Activated CD4-positive, alpha-beta T cell treated with anti-CD3 and anti-CD28 coated beads, Interleukin-2, amount 50 U/mL, for 16 hours (primary cell): ENCODE data around the gene UBE2C.
"Not testable (repeated sequence)": the region's sequence is repeated elsewhere in the genome, so short reads cannot be mapped to it uniquely, and the experiment has no call there.

Experiments used
- DNase-seq: peaks from one replicate; pipeline ENCODE4 v3.0.0-alpha.2; 2020

The UBE2C gene

DNA sequence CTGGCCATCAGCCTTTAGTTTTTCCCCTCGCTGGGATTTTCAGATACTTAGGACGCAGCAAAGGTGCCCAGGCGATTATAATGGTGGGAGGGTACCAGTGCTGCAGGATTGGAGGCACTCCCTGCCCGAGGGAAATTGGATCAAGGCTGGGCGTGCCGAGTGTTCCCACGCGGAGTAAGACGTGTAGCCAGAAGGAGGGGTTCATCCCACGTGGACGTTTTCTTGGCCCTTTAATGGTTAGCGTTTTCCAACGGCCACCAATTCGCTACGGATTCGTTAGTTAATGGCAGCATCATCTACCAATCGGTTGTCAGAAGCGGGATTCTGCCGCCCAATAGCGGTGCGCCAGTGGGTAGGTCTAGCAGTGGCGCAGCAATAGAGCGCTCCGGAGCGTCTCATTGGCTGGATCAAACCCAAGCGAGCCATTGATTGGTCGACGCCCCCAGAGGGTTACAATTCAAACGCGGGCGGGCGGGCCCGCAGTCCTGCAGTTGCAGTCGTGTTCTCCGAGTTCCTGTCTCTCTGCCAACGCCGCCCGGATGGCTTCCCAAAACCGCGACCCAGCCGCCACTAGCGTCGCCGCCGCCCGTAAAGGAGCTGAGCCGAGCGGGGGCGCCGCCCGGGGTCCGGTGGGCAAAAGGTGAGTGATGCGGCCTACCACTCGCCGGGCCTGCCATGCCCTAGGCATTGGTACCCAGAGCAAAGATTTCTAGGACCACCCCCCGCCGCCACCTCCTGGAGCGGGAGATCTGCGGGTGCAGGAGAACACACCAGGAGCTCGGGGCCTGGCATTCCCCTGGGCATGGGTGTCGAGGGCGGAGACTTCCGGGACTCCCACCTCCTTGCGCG, at the start of gene UBE2C:
Gene UBE2C, plus strand, starts transcription at position 488 of the 849 bp plus-strand sequence. Its CDS starts 52 bp downstream, at position 540.
- peak; percentile 98 for DNase-seq

DNA sequence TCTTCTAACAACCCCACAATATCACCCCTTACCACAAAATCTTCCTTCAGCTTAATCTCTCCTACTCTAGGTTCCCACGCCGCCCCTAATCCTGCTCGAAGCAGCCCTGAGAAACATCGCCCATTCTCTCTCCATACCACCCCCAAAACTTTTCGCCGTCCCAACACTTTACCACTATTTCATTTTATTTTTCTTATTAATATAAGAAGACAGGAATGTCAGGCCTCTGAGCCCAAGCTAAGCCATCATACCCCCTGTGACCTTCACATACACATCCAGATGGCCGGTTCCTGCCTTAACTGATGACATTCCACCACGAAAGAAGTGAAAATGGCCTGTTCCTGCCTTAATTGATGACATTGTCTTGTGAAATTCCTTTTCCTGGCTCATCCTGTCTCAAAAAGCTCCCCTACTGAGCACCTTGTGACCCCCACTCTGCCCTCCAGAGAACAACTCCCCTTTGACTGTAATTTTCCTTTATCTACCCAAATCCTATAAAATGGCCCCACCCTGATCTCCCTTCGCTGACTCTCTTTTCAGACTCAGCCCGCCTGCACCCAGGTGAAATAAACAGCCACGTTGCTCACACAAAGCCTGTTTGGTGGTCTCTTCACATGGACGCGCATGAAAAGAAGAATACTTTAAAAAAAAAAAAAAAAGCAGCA, 47.7 kb upstream of the UBE2C start:
- DNase-seq = not testable (repeated sequence)

DNA sequence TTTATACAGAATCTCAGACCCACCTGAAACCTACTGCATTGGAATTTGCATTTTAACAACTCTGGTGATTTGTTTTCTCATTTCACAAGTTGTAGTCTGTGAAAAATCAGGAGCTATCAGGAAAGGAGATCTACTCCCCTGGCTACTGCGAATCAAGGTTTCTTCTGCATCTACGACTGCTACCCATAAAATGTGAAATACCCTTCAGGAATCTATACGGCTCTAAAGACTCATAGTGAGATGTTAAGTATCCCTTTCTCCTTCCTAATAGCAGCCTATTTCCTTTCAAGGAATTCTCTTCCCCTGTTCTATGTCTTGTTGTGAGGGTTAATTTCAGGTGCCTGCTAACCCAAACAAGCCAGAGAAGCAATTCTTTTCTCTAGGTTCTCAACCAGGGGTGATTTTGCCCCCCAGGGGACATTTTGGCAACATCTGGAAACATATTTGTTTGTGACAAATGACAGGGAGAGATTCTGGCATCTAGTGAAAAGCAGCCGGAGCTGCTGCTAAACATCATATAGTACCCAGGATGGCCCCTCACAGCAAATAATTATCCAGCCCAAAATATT, 47.1 kb upstream of the UBE2C start:
- DNase-seq = no peak

DNA sequence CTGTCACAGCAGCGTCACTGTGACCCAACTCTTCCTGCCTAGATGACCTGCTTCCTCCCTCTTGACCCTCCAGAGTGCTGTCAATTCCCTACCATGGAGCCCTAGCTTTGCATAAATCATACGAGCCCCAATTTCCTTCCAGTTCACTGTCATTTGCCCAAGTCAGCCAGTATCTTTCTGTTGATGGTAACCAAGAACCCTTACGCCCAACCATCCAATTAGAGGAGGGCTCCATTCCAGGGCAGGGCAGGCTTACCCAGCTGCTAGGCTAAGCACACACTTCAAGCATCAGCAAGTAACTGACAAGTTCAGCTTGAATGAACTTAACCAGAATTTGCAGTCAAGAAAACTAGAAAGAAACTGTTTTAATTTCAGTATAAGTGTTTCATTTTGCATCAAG, 46.5 kb upstream of the UBE2C start:
- DNase-seq = no peak

DNA sequence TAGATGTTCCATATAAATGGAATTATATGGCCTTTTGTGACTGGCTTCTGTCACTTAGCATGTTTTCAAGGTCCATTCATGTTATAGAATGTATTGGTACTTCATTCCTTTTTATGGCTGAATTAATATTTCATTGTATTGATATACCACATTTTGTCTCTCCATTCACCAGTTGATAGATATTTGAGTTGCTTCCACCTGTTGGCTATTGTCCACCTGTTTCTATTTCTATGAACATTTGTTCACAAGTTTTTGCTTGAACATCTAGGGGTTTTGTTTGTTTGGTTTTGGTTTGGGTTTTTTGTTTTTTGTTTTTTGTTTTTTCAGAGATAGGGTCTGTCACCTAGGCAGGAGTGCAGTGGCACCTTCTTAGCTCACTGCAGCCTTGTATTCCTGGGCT, 44.0 kb upstream of the UBE2C start:
- no peak for DNase-seq

DNA sequence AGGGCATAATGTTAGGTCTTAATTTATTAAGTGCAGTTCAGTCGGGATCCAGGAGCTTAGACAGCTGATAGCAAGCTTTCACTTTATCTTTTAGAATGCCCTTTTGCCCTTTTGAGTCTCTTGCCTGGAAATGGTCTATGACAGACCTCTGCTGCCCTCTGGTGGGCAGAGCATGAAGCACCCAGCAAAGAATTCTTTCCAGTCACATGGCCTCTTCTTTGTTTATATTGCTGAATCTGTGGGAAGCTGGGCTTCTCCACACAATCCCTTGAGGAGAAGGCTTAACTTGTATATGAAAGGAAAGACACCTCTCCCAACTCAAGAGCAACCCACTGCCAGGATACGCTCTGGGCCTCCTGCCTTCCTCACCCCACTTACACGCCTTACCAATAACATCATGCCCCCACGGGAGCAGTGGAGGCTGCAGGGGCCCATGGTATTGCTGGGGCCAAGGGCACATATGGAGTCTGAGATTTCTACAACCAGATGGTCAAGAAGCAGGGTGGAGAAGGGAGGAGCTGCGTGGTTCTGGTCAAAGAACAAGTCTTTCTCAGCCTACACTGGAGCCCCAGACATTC, 41.2 kb upstream of the UBE2C start:
- DNase-seq = peak; percentile 80

DNA sequence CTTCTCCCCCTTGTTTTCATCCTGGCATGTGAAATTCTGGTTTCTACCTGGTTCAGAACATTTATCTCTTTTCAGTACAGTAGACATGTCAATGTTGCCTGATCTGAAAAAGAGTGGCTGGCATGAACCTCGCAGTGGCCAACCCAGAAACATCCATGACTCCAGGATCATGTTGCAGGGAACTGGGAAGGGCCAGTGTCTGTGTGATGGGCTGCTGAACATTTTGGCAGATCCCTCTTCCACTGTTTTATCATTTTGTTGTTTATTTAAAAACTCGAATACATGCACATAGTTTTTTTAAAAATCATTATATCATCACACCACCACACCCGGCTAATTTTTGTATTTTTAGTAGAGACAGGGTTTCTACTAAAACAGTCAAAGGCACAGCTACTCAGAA, 39.8 kb upstream of the UBE2C start:
- DNase-seq = no peak

DNA sequence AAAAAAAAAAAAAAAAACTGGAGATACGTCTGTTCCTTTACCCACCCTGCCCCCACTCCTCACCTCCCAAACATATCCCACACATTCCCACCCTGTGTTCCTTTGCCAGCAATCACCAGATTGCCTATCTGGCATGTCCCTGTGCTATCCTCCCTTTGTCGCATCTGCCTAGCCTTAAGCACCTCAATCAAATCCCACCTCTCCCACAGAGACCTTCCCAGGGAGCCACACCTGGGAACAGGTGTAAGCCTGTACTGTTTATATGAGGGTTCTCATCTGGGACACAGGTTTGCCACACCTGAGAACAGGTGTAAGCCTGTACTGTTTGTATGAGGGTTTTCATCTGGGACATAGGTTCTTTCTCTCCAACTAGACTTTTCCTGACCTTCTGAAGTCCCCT, 37.5 kb upstream of the UBE2C start:
- no peak for DNase-seq

DNA sequence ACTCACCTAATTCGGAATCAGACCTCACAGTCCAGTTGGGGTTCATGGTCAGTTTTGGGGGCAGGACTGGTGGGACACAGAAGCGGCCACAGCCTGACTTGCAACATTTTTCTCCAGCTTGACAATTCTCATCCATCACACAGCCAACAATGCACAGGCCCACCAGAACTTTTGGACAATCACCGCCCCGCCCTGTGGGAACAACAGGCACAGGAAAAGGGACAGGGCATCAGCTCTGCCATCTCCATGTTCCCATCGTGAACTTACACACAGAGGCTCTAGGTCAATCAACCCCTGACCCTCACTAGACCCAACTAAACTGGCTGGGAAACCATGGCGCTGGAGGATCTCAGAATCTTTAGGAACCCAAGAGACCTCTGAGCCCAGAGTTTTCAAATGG, 37.0 kb upstream of the UBE2C start:
- no peak for DNase-seq

DNA sequence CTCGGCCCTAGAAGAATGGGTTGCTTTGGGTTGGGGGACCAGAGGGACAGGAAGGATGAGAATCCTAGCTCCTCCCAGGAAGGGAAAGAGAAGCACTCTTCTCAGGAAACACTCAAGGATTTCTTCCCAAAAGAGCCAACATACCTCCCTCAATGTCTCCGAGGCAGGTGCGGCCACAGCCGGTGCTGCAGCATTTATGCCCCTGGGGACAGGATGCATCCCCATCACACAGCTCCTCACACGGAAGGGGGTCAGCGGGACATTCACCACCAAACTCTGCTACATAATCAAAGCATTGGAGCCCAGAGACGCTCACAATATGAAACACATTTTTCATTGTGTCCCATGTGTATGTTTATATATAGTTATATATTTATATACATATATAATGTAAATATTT, 35.5 kb upstream of the UBE2C start:
- no peak for DNase-seq

DNA sequence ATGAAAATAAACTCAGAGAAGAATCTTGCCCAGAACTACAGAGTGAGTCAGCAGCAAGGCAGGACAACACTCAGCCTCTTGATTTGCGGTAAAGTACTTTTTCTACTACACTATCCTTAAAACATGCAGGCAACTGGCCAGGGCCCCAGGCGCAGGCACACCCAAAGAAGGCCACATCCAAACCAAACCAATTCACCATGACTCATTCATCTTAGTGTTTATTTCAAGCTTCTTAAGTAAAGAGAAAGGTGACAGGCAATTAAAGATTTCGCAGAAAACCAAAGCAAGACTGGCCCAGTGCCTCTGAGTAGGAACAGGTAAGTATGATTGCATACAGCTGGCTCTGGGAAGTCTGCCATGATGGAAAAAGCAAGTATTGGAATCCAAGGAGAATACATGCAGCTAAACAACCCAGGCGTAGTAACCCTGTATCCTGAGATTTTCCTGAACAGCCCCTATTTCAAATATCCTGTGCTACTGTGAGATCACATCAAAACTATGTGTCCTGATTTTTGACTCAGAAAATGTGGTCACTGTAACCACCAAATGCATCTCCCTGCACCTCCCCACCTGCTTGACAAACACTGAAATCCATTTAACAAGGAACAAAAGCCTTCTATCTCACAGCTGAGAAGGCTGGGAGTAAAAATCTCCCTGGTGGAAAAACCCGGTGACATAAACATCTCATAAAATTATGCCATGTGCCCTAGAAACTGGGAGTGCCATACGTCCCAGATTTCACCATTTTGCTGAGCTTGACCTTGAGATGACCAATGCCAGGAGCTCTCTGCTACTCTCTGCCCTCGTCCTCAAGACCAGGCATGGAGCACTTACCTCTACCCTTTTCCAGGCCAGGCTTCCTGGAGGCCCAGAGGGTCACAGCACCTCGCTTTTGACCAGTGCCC, 33.2 kb upstream of the UBE2C start:
- DNase-seq = no peak

DNA sequence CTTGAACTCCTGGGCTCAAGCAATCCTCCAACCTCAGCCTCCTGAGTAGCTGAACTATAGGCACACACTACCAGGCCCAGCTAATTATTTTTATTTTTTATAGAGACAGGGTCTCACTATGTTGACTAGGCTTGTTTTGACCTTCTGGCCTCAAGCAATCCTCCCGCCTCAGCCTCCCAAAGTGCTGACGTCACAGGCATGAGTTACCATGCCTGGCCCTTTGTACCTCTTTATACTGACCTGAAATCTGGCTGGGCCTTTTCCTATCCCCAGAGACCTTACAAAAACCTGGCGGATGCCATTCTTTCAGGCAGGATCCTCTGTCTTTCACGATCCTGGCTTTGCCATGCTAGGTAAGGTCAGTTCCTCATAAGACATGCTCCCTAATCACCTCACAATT, 32.3 kb upstream of the UBE2C start:
- DNase-seq = no peak

DNA sequence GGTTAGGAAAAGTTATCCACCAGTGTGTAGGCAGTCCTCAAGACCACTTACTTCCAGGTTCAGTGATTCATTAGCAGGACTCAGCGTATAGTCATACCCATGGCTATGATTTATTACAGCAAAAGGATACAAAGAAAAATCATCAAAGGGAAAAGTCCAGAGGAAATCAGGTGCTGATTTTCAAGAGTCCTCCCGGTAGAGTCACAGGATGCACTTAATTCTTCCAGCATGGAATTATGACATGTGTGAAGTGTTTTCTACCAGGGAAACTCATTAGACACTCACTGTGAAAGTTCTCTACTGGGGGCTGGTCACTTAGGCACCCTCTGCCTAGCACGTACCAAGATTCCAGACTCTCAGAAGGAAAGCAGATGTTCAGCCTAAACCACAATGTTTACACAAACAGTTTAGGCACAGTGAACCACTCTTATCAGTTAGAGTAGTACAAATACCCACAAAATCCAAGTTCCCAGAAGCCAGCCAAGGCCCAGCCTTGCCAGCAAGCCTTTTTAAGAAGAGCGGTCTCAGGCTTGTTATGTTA, 31.0 kb upstream of the UBE2C start:
- DNase-seq = no peak

DNA sequence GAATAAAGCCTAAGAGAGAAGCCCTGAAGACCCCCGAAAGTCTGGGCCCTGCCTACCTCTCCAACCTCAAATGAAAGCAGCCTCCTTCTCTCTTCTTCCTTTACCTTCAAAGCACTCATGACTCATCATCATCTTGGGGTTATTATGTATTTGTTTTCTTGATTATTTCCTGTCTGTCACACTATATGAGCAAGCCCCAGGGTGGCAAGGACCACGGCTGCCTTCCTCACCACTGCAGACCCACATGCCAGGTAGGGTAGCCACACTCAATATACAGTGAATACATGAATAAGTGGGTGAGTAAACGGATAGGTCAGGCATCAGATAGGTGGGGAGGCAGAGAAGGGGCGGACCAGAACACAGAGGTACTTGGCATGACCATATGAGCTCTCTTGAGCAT, 29.6 kb upstream of the UBE2C start:
- DNase-seq = no peak

DNA sequence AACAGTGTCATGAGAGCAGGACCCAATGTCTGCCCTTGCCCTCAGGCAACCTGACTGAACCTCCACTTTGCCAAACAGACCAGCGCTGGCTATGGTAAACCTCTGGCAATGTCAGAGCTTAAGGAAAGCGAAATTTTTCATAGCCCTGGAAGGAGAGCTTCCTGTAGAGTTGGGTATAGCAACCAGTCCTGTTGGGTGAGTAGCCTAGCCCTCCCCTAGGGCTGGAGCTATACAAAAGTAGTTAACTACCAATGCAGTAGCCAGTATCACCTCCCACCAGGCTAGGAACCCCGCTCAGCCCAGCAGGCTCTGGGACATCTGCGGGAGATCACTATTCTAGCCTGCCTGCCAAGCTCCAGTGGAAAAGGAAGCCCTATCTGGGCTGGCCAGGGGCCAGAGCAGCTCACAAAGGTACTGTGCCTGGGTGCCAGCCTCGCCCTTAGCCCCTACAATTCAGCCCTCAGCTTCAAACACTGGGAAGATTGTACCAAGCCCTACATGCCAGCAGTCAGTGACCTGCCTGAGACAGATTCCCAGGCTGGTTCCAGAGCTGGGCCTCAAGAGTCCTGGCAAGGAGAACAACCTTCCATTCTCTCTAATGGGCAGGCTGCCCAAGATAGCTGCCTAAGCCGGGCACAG, 28.7 kb upstream of the UBE2C start:
- DNase-seq = no peak

DNA sequence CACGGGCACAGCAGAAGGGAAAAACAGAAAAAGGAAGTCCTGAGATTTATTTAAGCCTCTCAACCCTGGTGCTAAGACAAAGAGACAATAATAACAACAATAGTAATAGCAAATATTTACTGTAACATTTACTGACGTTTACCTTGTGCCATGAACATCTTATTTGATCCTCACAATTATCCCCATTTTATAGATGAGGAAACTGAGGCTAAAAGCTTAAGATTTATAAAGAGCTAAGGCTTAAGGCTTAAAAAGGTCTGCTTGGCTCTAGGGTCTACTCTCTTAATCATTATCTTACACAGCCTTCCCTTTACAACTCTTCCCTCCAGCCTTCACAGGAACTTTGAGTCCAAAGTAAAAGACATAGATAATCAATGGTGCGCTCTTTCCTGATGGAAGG, 24.1 kb upstream of the UBE2C start:
- DNase-seq = no peak

DNA sequence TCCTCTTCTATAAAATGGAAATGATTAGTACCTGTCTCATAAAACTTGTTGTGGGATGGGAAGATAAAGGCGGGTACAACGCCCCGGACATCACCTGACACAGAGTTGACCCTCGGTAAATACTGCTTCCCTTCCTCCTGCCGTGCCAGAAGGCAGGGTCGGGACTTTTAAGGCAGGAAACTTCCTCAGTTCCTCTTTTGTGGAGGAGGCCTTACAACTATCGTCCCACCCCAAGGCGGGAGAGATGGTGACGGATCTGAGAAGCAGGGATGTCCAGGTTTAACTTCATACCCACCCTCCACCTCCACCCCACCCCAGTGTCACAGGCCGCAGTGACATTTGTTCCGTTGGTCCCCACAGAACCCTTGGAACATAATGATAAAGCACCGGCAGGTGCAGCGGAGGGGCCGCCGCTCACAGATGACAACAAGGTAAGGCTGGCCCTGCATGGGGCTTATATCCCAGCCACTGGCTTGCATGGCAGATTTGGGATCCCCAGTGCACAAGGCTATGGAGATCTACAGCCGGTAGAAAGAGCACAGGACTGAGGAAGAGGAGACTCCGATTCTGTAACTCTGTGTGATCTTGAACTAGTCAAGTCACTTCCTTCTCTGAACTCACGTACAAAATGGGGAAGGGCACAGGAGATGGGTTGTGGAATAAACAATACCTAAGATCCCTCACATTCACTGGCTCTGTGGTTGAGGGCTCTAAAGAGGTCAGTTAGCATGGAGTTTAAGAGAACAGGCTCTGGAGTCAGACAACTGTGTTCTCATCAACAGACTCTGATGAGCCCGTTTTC, 19.9 kb upstream of the UBE2C start:
- DNase-seq = no peak

DNA sequence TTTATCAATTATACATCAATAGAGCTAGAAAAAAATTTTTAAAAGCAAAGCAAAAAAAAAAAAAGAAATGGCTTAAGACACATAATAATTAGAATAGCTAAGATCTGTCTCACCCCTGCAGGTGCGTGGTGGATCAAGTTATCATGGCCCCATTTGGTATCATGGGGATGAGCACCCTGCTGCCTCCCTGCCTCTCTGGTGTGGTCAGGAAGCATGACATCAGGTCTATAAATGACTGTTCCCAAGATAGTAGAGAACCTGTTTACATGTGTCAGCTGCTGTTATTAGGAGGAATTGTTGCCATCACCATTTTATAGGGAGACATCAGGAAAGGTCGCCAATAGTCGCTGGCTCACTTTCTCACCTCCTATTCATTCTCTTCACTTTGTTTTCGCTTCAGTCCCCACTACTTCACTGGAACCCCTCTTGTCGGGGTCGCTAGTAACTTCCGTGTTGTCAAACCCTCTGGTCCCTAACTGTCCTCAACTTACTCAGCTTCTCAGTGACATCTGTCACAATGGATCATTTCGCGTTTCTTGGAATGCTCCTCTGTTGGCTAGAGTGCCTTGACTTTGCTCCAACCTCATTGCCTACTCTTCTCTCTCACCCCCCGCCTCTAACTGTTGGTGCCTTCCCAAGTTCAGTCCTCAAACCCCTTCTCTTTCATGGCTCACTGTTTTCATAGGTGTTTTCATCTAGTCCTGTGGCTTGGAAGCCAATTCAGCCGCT, 15.9 kb upstream of the UBE2C start:
- peak; percentile 33 for DNase-seq

DNA sequence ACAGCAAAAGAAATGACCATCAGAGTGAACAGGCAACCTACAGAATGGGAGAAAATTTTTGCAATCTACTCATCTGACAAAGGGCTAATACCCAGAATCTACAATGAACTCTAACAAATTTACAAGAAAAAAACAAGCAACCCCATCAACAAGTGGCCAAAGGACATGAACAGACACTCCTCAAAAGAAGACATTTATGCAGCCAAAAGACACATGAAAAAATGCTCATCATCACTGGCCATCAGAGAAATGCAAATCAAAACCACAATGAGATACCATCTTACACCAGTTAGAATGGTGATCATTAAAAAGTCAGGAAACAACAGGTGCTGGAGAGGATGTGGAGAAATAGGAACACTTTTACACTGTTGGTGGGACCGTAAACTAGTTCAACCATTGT, 14.9 kb upstream of the UBE2C start:
- not testable (repeated sequence) for DNase-seq

DNA sequence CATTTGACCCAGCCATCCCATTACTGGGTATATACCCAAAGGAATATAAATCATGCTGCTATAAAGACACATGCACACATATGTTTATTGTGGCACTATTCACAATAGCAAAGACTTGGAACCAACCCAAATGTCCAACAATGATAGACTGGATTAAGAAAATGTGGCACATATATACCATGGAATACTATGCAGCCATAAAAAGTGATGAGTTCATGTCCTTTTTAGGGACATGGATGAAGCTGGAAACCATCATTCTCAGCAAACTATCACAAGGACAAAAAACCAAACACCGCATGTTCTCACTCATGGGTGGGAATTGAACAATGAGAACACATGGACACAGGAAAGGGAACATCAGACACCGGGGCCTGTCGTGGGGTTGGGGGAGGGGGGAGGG, 14.5 kb upstream of the UBE2C start:
- not testable (repeated sequence) for DNase-seq
